NCI-H1436 treated with DMSO at 0.1 percent for 48 hours (cell line): ENCODE results near the gene KIAA0232.

Experiments
- DNase-seq: peaks from one replicate; lab custom pipeline; 2025; lab: John Stamatoyannopoulos, UW

Gene KIAA0232

GRCh38 chr4:6916587-6917460 lies 134.3 kb downstream of the KIAA0232 start:
- DNase-seq, result no peak

GRCh38 chr4:6917461-6918271 lies 135.1 kb downstream of the KIAA0232 start:
- no peak for DNase-seq

- DNase-seq, result no peak
Measured at GRCh38 chr4:6918338-6918737, 135.8 kb downstream of the KIAA0232 start.

DNA sequence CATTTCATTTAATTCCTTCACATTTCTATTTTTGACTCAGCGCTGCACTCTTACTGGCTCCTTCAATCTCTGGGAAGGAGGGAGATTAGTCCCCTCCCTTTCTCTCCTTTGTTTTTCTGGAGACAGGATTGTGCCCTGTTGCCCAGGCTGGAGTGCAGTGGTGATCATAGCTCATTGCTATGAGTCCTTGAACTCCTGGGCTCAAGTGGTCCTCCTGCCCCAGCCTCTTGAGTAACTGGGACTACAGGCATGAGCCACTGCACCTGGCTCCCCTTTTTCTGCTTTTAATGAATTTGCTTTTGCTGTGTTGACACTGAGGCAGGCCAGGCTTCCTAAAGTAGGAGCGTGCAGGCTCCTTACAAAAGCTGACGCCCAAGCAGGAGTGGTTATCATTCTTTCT lies 137.6 kb downstream of the KIAA0232 start:
- no peak for DNase-seq

DNA sequence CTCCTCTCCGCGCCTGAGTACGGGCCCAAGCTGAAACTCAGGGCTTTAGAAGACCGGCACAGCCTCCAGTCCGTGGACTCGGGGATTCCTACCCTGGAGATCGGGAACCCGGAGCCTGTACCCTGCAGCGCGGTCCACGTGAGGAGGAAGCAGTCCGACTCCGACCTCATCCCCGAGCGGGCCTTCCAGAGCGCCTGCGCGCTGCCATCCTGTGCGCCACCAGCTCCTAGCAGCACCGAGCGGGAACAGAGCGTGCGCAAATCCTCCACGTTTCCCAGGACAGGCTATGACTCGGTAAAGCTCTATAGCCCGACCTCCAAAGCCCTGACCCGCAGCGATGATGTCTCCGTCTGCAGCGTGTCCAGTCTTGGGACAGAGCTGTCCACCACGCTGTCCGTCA lies 141.0 kb downstream of the KIAA0232 start:
- DNase-seq, result no peak

- no peak for DNase-seq
Measured at GRCh38 chr4:6924361-6924779, 141.8 kb downstream of the KIAA0232 start.

DNA sequence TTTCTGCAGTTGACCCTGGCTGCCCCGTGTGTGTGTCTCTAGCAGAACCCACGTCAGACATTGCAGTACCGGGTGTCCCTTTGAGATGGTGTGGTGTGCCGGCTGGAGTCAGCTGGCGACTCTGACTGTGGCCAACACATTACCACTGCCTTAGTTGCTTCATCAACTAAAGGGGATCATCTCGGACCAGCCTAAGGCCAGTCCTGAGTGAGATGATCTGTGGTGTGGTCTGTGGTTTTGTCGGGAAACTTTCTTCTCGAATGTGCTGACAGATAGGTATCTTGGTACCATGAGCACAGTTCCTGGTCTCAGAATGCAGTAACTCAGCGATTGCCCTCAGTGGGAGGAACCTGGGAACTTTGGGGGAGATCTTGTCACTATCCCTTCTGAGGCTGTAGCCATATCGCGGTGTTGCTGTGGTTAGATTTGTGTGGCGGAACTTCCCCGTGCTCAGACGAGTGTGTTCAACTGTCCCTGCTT lies 142.9 kb downstream of the KIAA0232 start:
- no peak for DNase-seq

GRCh38 chr4:6926081-6926480 lies 143.6 kb downstream of the KIAA0232 start:
- DNase-seq, result no peak

GRCh38 chr4:6926681-6927478 lies 144.4 kb downstream of the KIAA0232 start:
- no peak for DNase-seq

DNA sequence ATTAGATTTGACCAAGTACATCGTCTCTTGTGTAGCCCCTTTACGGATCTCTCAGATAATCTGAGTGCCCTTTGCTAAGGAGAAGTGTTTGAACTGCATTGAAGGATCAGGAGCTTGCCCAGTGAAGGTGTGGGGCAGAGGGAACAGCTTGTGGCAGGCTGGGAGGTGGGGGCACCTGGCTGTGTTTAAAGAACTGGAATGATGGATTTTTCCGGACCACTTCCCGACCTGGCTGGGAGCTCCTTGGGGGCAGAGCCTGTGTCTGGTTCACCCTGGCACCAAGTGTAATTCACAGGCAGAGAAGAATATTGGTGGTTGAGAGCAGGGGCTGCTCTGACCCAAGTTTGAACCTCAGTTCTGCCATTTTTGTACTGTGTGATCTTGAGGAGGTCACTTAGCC lies 145.6 kb downstream of the KIAA0232 start:
- no peak for DNase-seq

- no peak for DNase-seq
Measured at GRCh38 chr4:6929339-6929811, 146.8 kb downstream of the KIAA0232 start.

DNA sequence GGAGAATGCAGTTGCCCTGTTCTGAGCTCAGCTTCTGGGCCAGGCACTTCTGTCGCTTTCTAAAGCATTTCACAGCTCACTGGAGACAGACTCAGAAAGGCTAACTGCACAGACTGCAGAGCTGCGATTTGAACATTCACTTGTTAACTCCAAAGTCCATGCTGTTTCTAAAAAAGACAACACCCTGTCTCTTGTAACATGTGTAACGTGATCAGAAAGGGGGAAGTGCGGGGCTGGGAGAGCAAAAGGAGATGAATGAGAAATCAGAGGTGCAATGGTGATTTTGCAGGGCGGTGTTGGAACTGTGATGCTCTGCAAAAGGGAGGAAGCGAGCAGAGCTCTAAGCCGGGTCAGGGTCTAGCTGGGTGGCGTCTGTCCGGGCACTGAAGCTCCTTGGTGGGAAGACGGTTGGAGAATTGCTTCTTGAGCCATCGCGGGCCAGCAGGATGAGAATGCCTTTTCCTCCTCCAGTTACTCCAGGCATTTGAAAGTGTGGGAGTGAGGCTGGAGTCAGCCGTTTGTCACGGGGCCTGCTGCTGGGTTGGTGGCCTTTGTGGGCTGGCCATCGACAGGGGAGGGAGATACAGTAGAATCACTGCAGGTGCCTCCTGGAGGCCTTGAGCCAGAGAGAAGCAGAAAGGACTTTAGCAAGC lies 147.4 kb downstream of the KIAA0232 start:
- DNase-seq, result no peak

DNA sequence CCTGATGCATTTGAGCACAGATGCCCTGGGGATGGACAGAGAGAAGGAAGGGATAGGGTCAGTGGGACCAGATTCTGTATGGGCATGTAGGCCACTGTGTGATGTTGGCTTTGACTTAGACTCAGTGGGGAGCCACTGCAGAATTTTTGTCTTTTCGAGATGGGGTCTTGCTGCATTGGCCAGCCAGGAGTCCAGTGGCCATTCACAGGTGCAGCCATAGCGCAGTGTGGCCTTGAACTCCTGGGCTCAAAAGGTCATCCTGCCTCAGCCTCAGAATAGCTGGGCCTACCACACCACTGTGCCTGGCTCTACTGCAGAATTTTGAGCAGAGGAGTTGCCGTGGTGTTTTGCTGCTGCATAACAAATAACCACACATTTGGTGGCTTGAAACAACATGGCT lies 149.9 kb downstream of the KIAA0232 start:
- no peak for DNase-seq

DNA sequence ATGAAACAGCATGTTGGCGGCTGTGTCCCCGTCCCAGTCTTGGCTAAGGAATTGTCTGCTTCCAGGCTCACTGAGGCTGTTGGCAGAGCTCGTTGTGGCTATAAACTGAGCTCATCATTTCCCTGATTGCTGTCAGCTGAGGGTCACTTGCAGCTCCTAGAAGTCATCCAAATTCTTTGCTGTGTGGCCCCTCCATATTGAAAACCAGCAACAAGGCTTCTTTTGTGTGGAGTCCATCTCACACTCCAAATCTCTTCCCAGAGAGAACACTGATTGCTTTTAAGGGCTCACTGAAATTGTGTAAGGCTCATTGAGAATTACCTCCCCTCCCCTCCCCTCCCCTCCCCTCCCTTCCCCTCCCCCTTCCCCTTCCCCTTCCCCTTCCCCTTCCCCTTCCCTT lies 150.4 kb downstream of the KIAA0232 start:
- no peak for DNase-seq
